Vagina (tissue), 2 donors: ENCODE measurements around the gene LRP2. TPM values are rescaled to one million over a fixed set of nuclear protein-coding genes. Genes with fewer than 3 reads are reported as not detected.

Experiments
- DNase-seq, 2 donors: peaks; one replicate each; pipeline ENCODE4 v3.0.0-alpha.2; 2017; ENCODE audit errors: extremely low spot score in 2 of 2
- H3K27ac ChIP-seq: fragments of 200-600 bp; sonication (generic); one replicate; pipeline ENCODE4 v1.5.1; 2019
- H3K27me3 ChIP-seq: fragments of 200-600 bp; sonication (generic); one replicate; pipeline ENCODE4 v1.5.1; 2019
- H3K36me3 ChIP-seq, 2 donors: fragments of 200-600 bp; sonication (generic); one replicate each; pipeline ENCODE4 v1.5.1; 2017 to 2019
- H3K4me1 ChIP-seq: fragments of 200-600 bp; sonication (generic); one replicate; pipeline ENCODE4 v1.5.1; 2019
- H3K4me3 ChIP-seq, 2 donors: fragments of 200-600 bp; sonication (generic); 1 replicate in 1 of 2; 2 replicates in 1 of 2; pipeline ENCODE4 v1.5.1; 2016 to 2019
- H3K9me3 ChIP-seq: fragments of 200-600 bp; sonication (generic); one replicate; pipeline ENCODE4 v1.5.1; 2019
- POLR2A ChIP-seq, 2 donors: fragments of 450-650 bp; IDR thresholded peaks; one replicate each; pipeline ENCODE4 v1.6.1; 2017; ENCODE audit warnings: antibody characterized with exemption in 2 of 2, mild to moderate bottlenecking in 2 of 2, moderate library complexity in 2 of 2
- POLR2AphosphoS5 ChIP-seq, 2 donors: sonication (generic); formaldehyde crosslinking; IDR thresholded peaks; one replicate each; pipeline ENCODE4 v1.9.0; 2017; ENCODE audit warnings: antibody characterized with exemption in 2 of 2, mild to moderate bottlenecking in 2 of 2, low read depth in 1 of 2; ENCODE audit not compliant: insufficient read depth in 1 of 2
- intact Hi-C: fragments of 100-400 bp; cut with DNase I; formaldehyde crosslinking; loops from one replicate; pipeline ENCODE4 v1.15.1; 2023
- total RNA-seq: library from RNA; depleted of rRNA; stranded (reverse); fragments of >200 nt; gene quantifications from one replicate; pipeline ENCODE4 v1.2.3, GENCODE V29; 2016
- TF ChIP-seq, protein P1 (sequence below), 3 experiments: fragments of 450-650 bp in 2 of 3; fragments of 200-600 bp in 1 of 3; sonication (generic) in 1 of 3; IDR thresholded peaks; one replicate each; pipeline ENCODE4 v1.5.1; 2017 to 2019; ENCODE audit warnings: antibody characterized with exemption in 3 of 3, mild to moderate bottlenecking in 2 of 3, moderate library complexity in 2 of 3

The LRP2 gene
- total RNA-seq, 1 donor from 2014 or later, result not detected

GRCh38 chr2:169178804-169179390 is 183.4 kb downstream of the LRP2 start:
- intact Hi-C loops, result no loop called here
- no peak overlapping the region for H3K4me3 ChIP-seq
- DNase-seq, result no peak
- no peaks in the 10 kb centered on the region for H3K9me3 ChIP-seq
- no peaks in the 10 kb centered on the region for H3K36me3 ChIP-seq
- H3K4me1 ChIP-seq, result no peaks in the 10 kb centered on the region
- TF ChIP-seq POLR2AphosphoS5 (IDR thresholded peaks at IDR 0.05; ENCODE audit: insufficient read depth in 1 of 2, low read depth in 1 of 2) (no peak), POLR2A (IDR thresholded peaks at IDR 0.05) (no peak)
- TF ChIP-seq, protein P1, sequence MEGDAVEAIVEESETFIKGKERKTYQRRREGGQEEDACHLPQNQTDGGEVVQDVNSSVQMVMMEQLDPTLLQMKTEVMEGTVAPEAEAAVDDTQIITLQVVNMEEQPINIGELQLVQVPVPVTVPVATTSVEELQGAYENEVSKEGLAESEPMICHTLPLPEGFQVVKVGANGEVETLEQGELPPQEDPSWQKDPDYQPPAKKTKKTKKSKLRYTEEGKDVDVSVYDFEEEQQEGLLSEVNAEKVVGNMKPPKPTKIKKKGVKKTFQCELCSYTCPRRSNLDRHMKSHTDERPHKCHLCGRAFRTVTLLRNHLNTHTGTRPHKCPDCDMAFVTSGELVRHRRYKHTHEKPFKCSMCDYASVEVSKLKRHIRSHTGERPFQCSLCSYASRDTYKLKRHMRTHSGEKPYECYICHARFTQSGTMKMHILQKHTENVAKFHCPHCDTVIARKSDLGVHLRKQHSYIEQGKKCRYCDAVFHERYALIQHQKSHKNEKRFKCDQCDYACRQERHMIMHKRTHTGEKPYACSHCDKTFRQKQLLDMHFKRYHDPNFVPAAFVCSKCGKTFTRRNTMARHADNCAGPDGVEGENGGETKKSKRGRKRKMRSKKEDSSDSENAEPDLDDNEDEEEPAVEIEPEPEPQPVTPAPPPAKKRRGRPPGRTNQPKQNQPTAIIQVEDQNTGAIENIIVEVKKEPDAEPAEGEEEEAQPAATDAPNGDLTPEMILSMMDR (IDR thresholded peaks at IDR 0.05), result no peak
- H3K27me3 ChIP-seq, result no peaks in the 10 kb centered on the region
- H3K27ac ChIP-seq, result no peak overlapping the region

DNA sequence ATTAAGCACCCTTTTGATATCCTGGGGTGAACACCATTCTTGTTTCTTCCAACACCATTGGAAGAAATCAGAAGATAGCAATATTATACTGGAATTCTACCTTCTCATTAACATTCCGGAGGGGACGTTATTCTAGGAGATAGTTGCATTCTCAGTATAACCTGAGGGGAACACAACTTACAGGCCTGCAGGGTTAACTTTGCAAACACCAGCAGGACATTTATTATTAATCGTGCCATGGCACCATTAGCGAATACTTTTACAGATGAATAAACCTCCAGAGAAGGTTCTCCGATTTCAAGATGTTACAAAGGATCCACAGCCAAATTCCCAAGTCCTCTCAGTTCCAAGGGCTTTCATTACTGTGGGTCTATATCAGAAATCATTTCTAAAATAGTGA is 184.0 kb downstream of the LRP2 start:
- Histone ChIP-seq H3K9me3 (no peaks in the 10 kb centered on the region), H3K36me3 (no peaks in the 10 kb centered on the region), H3K4me1 (no peaks in the 10 kb centered on the region), H3K4me3 (no peak overlapping the region), H3K27ac (no peak overlapping the region), H3K27me3 (no peaks in the 10 kb centered on the region)
- no peak for DNase-seq
- TF ChIP-seq POLR2A (IDR thresholded peaks at IDR 0.05) (no peak), POLR2AphosphoS5 (IDR thresholded peaks at IDR 0.05; ENCODE audit: insufficient read depth in 1 of 2, low read depth in 1 of 2) (no peak)
- TF ChIP-seq, protein P1 (IDR thresholded peaks at IDR 0.05), result no peak
- intact Hi-C loops, result no loop called here

- TF ChIP-seq POLR2AphosphoS5 (IDR thresholded peaks at IDR 0.05; ENCODE audit: insufficient read depth in 1 of 2, low read depth in 1 of 2), result no peak
Observed at GRCh38 chr2:169175112-169175511, 187.2 kb downstream of the LRP2 start.

DNA sequence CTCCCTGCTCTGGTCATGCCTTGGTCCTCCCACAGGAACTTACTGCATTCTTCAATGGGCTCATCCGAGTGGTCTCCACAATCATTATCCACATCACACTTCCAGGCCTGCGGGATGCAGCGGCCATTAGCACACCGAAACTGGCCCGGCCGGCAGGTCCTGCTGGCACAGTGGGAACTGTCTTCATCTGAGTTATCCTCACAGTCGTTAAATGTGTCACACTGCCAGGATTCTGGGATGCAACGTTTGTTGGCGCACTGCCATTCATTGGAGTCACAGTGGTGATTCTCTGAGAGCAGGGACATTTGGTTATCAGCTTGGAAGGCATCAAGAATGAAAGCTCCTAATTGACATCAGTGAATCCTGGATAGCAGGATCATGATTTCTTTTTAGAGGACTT is 188.5 kb downstream of the LRP2 start:
- TF ChIP-seq POLR2AphosphoS5 (IDR thresholded peaks at IDR 0.05; ENCODE audit: insufficient read depth in 1 of 2, low read depth in 1 of 2) (no peak), POLR2A (IDR thresholded peaks at IDR 0.05) (no peak)
- TF ChIP-seq, protein P1 (IDR thresholded peaks at IDR 0.05), result no peak
- no peaks in the 10 kb centered on the region for H3K27me3 ChIP-seq
- H3K36me3 ChIP-seq, result no peaks in the 10 kb centered on the region
- DNase-seq, result no peak
- H3K4me3 ChIP-seq, result no peak overlapping the region
- H3K27ac ChIP-seq, result no peak overlapping the region
- intact Hi-C loops, result no loop called here
- no peaks in the 10 kb centered on the region for H3K9me3 ChIP-seq
- no peaks in the 10 kb centered on the region for H3K4me1 ChIP-seq

More at GRCh38 chr2:169175112-169175511, 187.2 kb downstream of the LRP2 start:
- no peak for DNase-seq
- H3K4me3 ChIP-seq, result no peak overlapping the region
- no peaks in the 10 kb centered on the region for H3K27me3 ChIP-seq
- H3K36me3 ChIP-seq, result no peaks in the 10 kb centered on the region
- H3K9me3 ChIP-seq, result no peaks in the 10 kb centered on the region
- intact Hi-C loops, result no loop called here
- H3K4me1 ChIP-seq, result no peaks in the 10 kb centered on the region
- H3K27ac ChIP-seq, result no peak overlapping the region

DNA sequence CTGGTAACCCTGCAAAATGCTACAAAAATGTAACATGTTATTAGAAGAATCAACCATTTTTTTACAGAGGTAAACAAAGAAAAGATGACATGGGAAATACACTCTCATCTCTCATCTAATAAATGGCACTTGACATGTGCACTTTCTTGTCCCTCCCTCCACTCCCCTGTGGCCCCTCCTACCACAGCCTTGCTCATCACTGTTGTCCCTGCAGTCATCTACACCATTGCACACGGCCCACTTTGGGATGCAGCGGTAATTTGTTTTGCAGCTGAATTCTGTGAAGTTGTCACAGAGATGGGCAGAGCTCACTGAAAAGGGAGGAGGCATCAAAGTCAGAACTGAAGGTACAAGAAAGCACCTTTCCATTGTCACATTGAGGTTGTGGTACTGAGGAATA is 189.4 kb downstream of the LRP2 start:
- H3K27me3 ChIP-seq, result no peaks in the 10 kb centered on the region
- intact Hi-C loops, result no loop called here
- DNase-seq, result no peak
- no peaks in the 10 kb centered on the region for H3K9me3 ChIP-seq
- TF ChIP-seq POLR2AphosphoS5 (IDR thresholded peaks at IDR 0.05; ENCODE audit: insufficient read depth in 1 of 2, low read depth in 1 of 2) (no peak), POLR2A (IDR thresholded peaks at IDR 0.05) (no peak)
- TF ChIP-seq, protein P1 (IDR thresholded peaks at IDR 0.05), result no peak
- H3K4me3 ChIP-seq, result no peak overlapping the region
- H3K36me3 ChIP-seq, result no peaks in the 10 kb centered on the region
- H3K27ac ChIP-seq, result no peak overlapping the region
- H3K4me1 ChIP-seq, result no peaks in the 10 kb centered on the region
